Endothelial cell (in vitro differentiated cells): ENCODE measurements around the gene PLEKHH1. TPM values are rescaled to one million over a fixed set of nuclear protein-coding genes. Genes with fewer than 3 reads are reported as not detected.

Experiments used
- DNase-seq: peaks from one replicate; pipeline ENCODE4 v3.0.0; 2021; ENCODE audit warnings: low spot score
- H3K27ac Mint-ChIP-seq: one replicate; pipeline ENCODE4 v1.8.0; 2021; ENCODE audit warnings: mixed read lengths, inconsistent platforms; ENCODE audit not compliant: unreplicated experiment
- H3K27me3 Mint-ChIP-seq: one replicate; pipeline ENCODE4 v1.8.0; 2021; ENCODE audit warnings: mild to moderate bottlenecking, moderate library complexity, mixed read lengths, inconsistent platforms; ENCODE audit not compliant: unreplicated experiment
- H3K36me3 Mint-ChIP-seq: one replicate; pipeline ENCODE4 v1.8.0; 2021; ENCODE audit warnings: mild to moderate bottlenecking, low read depth, mixed read lengths, inconsistent platforms; ENCODE audit not compliant: unreplicated experiment
- H3K4me1 Mint-ChIP-seq: one replicate; pipeline ENCODE4 v1.8.0; 2021; ENCODE audit warnings: mild to moderate bottlenecking, mixed read lengths, inconsistent platforms; ENCODE audit not compliant: unreplicated experiment
- H3K4me3 Mint-ChIP-seq: one replicate; pipeline ENCODE4 v1.8.0; 2021; ENCODE audit warnings: mild to moderate bottlenecking, mixed read lengths, inconsistent platforms; ENCODE audit not compliant: unreplicated experiment
- H3K9me3 Mint-ChIP-seq: one replicate; pipeline ENCODE4 v1.8.0; 2021; ENCODE audit warnings: mixed read lengths, inconsistent platforms; ENCODE audit not compliant: unreplicated experiment
- total RNA-seq: library from RNA; stranded (reverse); fragmentation: NEBNext Ultra II Directional; extraction: Animal tissue kit (Norgen Biotek cat#: 25700); gene quantifications from one replicate; pipeline ENCODE4 v1.2.1, GENCODE V29; 2021; ENCODE audit not compliant: unreplicated experiment
- TF ChIP-seq, protein P1 (sequence below): fragments of 200-600 bp; sonication (generic); IDR thresholded peaks from one replicate; pipeline ENCODE4 v1.5.0; 2021; ENCODE audit warnings: antibody characterized with exemption; ENCODE audit not compliant: unreplicated experiment

The PLEKHH1 gene
- total RNA-seq, 1 donor from 2014 or later: 9.5 TPM

DNA sequence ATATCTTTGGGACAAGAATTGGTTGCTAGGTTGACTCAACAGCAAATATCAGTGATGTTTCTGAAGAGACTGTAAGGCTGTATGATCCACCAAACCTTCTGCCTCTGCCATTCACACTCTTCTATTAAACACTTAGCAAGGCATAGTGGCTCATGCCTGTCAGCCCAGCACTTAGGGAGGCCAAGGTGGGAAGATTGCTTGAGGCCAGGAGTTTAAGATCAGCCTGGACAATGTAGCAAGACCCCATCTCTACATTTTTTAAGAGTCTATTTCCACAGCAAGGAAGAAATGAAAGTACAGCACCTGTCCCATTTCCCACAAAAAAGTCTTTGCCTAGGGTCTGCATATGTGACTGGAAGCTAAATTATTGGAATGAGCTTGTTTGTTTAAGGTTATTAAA, 94.4 kb downstream of the PLEKHH1 start:
- Mint-ChIP-seq H3K27ac (no peak overlapping the region), H3K4me1 (peaks cover 18% of the 10 kb centered on the region), H3K9me3 (no peaks in the 10 kb centered on the region), H3K27me3 (peaks cover 2% of the 10 kb centered on the region), H3K36me3 (peaks cover 8% of the 10 kb centered on the region), H3K4me3 (no peak overlapping the region)
- TF ChIP-seq, protein P1, sequence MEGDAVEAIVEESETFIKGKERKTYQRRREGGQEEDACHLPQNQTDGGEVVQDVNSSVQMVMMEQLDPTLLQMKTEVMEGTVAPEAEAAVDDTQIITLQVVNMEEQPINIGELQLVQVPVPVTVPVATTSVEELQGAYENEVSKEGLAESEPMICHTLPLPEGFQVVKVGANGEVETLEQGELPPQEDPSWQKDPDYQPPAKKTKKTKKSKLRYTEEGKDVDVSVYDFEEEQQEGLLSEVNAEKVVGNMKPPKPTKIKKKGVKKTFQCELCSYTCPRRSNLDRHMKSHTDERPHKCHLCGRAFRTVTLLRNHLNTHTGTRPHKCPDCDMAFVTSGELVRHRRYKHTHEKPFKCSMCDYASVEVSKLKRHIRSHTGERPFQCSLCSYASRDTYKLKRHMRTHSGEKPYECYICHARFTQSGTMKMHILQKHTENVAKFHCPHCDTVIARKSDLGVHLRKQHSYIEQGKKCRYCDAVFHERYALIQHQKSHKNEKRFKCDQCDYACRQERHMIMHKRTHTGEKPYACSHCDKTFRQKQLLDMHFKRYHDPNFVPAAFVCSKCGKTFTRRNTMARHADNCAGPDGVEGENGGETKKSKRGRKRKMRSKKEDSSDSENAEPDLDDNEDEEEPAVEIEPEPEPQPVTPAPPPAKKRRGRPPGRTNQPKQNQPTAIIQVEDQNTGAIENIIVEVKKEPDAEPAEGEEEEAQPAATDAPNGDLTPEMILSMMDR: no peak
- DNase-seq: no peak

DNA sequence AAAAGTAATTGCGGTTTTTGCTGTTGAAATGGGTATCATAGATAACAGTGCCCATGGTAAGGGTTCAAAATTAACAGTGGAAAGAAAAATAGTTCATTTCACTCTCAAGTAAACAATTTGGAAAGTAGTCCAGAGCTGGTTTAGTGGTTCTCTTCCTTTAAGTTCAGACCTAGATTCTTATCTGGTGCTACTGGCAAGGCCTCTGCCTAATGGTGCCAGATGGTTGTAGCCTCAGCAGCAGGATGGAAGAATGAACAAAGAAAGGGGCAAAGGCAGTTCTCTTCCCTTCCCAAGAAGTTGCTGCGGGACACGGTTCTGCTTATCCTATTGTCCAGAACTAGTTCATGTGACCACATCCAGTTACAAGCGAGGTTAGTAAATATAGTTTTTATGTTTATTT, 97.1 kb downstream of the PLEKHH1 start:
- Mint-ChIP-seq H3K27ac (no peak overlapping the region), H3K4me1 (peaks cover 10% of the 10 kb centered on the region), H3K36me3 (peaks cover 4% of the 10 kb centered on the region), H3K27me3 (peaks cover 2% of the 10 kb centered on the region), H3K9me3 (no peaks in the 10 kb centered on the region), H3K4me3 (no peak overlapping the region)
- TF ChIP-seq, protein P1: no peak
- no peak for DNase-seq

GRCh38 chr14:67630938-67631337, 97.8 kb downstream of the PLEKHH1 start:
- Mint-ChIP-seq H3K27ac (no peak overlapping the region), H3K27me3 (peaks cover 2% of the 10 kb centered on the region), H3K4me1 (peaks cover 10% of the 10 kb centered on the region), H3K9me3 (no peaks in the 10 kb centered on the region), H3K4me3 (peak overlapping the region; percentile 60), H3K36me3 (peaks cover 4% of the 10 kb centered on the region)
- no peak for DNase-seq
- TF ChIP-seq, protein P1: no peak

DNA sequence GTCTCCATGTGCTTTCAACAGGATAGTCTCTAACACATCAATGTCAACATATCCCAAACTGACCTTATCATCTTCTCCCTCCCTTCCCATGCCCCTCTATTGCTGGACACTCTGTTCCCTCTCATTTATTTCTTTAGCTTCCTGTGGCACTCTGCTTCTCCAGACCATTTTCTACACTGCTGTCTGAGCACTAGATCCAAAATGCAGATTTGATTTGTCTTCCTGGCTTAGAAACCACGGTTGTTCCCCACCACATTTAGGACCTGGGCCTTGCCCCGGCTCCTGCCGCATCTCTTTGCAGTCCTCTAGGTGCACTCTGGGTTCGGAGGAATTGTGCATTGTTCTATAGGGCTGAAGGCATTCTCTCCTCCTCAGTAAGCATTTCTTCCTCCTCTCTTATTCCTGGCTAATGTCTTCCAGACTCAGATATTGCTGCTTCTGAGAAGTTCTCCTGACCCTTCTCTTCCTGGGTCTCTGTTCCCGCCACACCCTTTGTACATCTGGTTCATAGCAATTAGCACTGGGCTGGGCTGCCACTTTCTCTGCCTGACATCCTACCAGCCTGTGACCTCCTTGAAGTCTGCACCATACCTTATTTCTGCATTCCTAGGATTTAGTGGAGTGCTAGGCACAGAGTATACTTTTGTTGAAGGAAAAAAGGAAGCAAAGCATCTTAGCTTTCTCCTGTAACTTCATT, 100.5 kb downstream of the PLEKHH1 start:
- peaks cover 2% of the 10 kb centered on the region for H3K27me3 Mint-ChIP-seq
- no peak overlapping the region for H3K27ac Mint-ChIP-seq
- peaks cover 4% of the 10 kb centered on the region for H3K36me3 Mint-ChIP-seq
- H3K4me3 Mint-ChIP-seq: no peak overlapping the region
- H3K9me3 Mint-ChIP-seq: no peaks in the 10 kb centered on the region
- TF ChIP-seq, protein P1: no peak
- no peak for DNase-seq
- H3K4me1 Mint-ChIP-seq: peaks cover 10% of the 10 kb centered on the region

DNA sequence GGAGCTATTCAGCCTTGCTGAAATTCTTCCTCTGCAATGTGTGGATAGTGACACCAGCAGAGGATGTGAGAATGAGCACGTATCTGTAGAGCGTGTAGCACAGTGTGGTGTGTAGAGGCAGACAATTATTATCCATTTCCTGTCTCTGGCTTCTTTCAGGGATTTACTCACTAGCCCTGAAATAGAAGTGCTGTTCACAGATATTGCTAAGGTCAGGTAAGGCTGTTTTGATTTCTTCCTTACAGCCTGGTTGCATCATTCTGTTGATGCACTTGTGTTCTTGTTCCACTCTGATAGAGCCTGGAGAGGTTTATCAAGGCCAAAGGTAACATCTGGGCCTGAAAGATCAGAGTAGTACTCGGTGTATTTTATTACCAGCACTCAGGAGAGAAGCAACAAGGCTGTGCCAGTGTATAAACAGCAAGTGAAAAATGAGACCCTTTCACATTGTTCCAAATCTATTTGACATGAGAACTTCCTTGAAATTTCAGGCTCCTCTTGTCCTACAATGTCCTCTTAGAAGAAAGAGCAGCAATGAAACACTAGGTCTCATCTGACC, 103.3 kb downstream of the PLEKHH1 start:
- H3K4me3 Mint-ChIP-seq: no peak overlapping the region
- H3K27me3 Mint-ChIP-seq: no peaks in the 10 kb centered on the region
- H3K27ac Mint-ChIP-seq: no peak overlapping the region
- TF ChIP-seq, protein P1: no peak
- DNase-seq: no peak
- H3K4me1 Mint-ChIP-seq: no peaks in the 10 kb centered on the region
- no peaks in the 10 kb centered on the region for H3K9me3 Mint-ChIP-seq
- H3K36me3 Mint-ChIP-seq: no peaks in the 10 kb centered on the region
